Liver (tissue), 3 donors: ENCODE results near the gene DDAH2.

ENCODE experiments used
- CTCF ChIP-seq: fragments of 150-350 bp; IDR thresholded peaks from 2 replicates; pipeline ENCODE4 v1.5.1; 2017; ENCODE audit warnings: improper control_type of control experiment, low read depth, low read length; ENCODE audit not compliant: missing input control
- RAD21 ChIP-seq, 2 donors: IDR thresholded peaks; 2 replicates each; pipeline ENCODE4 v1.6.1; 2016; ENCODE audit warnings: antibody characterized with exemption in 2 of 2, mild to moderate bottlenecking in 2 of 2
- donor health status: healthy.
- donor health status: healthy.

GRCh38 chr6:31761343-31761742 lies 32.2 kb upstream of the DDAH2 start:
- no peak for TF ChIP-seq CTCF
- no peak for TF ChIP-seq RAD21 (IDR thresholded peaks at IDR 0.05)
